Measurements from ENCODE around the gene KLF13. TPM values are rescaled to one million over a fixed set of nuclear protein-coding genes. Genes with fewer than 3 reads are reported as not detected.

The KLF13 gene
- total RNA-seq, 1 experiment from 2014 or later: 60.1 TPM

DNA sequence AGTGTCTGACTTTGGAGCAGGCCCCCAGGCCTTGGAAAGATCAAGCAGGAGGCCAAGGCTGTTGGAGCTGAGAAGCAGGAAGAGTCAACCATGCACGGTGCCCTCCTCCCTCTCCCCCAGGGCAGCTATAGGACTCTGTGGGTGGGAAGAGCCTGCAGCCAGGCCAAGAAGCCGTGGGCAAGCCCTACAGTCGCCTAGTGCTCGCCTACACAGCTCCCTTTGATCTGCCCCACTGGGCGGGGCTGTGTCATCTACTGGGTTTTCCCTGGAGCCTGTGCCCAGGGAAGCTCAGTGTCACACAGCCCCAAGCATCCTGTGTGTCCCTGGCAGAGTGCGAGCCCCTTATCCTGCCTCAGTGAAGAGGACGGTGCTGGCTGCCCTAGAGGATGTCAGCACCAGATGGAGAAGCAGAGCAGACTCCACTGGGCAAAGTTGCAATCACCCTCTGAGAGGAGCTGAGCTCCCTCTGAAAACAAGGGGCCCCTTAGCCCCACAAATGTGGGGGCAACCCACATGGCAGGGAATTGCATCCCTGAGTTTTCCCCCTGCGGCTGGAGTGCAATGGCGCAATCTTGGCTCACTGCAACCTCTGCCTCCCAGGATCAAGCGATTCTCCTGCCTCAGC, 72.2 kb downstream of the KLF13 start:
- ATAC-seq (peak; percentile 54), DNase-seq (ENCODE audit: low read depth, low spot score) (no peak)
- H3K4me3 ChIP-seq (replicated peaks in 1 of 2; ENCODE audit: low read depth in 1 of 2, low read length in 2 of 2): no peak overlapping the region; a peak in 1 of 4 replicates
- no peaks in the 10 kb centered on the region for H4K20me1 ChIP-seq (ENCODE audit: insufficient read depth)
- H3K9ac ChIP-seq (ENCODE audit: low read length): peak overlapping the region; percentile 2; the same call in 1 of the 2 replicates
- no peaks in the 10 kb centered on the region for H3K36me3 ChIP-seq (ENCODE audit: control insufficient read depth in 1 of 2, insufficient read depth in 2 of 2, low read length in 2 of 2)
- no peaks in the 10 kb centered on the region for H3K9me3 ChIP-seq (ENCODE audit: control insufficient read depth in 1 of 2, insufficient read depth in 1 of 2, low read depth in 1 of 2, low read length in 2 of 2)
- no peak overlapping the region for H2AFZ ChIP-seq (ENCODE audit: low read depth, low read length, poor library complexity, severe bottlenecking)
- no peaks in the 10 kb centered on the region for H3K27me3 ChIP-seq (ENCODE audit: insufficient read depth, low read length)
- peak overlapping the region; percentile 80 for H3K4me2 ChIP-seq (ENCODE audit: low read length)
- peaks cover 34 to 44% of the 10 kb centered on the region in 2 experiments for H3K4me1 ChIP-seq (ENCODE audit: control insufficient read depth in 1 of 2, insufficient read depth in 2 of 2, low read length in 2 of 2)
- H3K27ac ChIP-seq (ENCODE audit: low read depth, low read length): peak overlapping the region; percentile 46; the same call in 1 of the 2 replicates
- ChIA-PET POLR2A (no interaction called here), CTCF (interaction anchor here (1.3 to 1.4 kb wide), 2 partner anchors 36 to 90 kb away, joined by 4 to 7 read pairs; no protein-coding TSS in a partner anchor), RAD21 (ENCODE audit: low non-redundant PET in 1 of 2, low total read pairs in 2 of 2, uncharacterized antibody in 2 of 2, unreplicated experiment in 2 of 2) (no interaction called here)
- no TSS peak for BruUV-seq (replicated peaks)
- H3K9me2 ChIP-seq (ENCODE audit: insufficient read depth): no peaks in the 10 kb centered on the region
- no peaks in the 10 kb centered on the region for H3K79me2 ChIP-seq (ENCODE audit: insufficient read depth, low read length)
- intact Hi-C loops (cut with micrococcal nuclease): loop anchor here (5.0 kb wide), 1 partner anchor 71 kb away; the partner anchor contains the start of gene KLF13
- TF ChIP-seq ZNF274 (IDR thresholded peaks at IDR 0.05; ENCODE audit: low read depth, low read length) (no peak), ELF1 (IDR thresholded peaks at IDR 0.05; ENCODE audit: borderline replicate concordance, low read depth) (no peak), FOSL1 (IDR thresholded peaks at IDR 0.05; ENCODE audit: low read depth) (no peak), TCF7L2 (IDR thresholded peaks at IDR 0.05; ENCODE audit: borderline replicate concordance, extremely low read depth, insufficient read depth, insufficient read length) (peak; percentile 90), SIN3A (IDR thresholded peaks at IDR 0.05; ENCODE audit: low read depth) (no peak), EGR1 (IDR thresholded peaks at IDR 0.05; ENCODE audit: low read depth) (peak; percentile 36; the same call in 1 of the 2 replicates)

DNA sequence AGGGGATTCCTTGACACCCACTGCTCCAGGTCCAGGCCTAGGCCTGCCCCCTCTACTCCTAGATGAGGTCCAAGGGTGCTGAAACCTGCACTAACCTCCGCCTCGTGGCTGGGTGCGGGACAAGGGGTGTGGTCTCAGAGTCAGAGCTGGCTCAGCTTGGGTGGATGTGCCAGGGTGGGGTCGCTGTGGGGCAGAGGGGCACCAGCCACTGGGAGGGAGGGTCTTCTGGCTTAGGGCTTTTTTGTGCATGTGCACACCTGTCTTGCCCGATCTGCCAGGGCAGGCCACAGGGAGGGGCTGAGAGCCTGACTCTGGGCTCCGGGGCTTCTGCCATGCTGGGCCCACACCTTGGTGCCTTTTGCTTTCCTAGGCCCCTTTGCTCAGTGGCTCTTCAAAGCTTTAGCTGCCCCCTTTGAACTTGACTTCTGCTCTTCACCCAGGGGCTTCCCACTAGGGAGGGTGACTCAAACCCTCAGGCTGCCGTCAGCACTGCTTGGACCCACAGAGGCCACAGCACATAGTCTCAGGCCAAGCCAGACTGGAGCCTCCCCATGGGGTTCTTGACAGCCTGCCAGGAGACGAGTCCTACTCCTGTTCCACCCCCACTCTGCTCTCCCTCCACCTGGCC, 73.0 kb downstream of the KLF13 start:
- DNase-seq (ENCODE audit: low read depth, low spot score): no peak
- H3K4me2 ChIP-seq (ENCODE audit: low read length): peak overlapping the region; percentile 10; the same call in 1 of the 2 replicates
- H2AFZ ChIP-seq (ENCODE audit: low read depth, low read length, poor library complexity, severe bottlenecking): no peak overlapping the region
- ChIA-PET POLR2A (no interaction called here), CTCF (interaction anchor here (1.3 kb wide), 1 partner anchor 36 kb away, joined by 7 read pairs; no protein-coding TSS in a partner anchor), RAD21 (ENCODE audit: low non-redundant PET in 1 of 2, low total read pairs in 2 of 2, uncharacterized antibody in 2 of 2, unreplicated experiment in 2 of 2) (no interaction called here)
- H3K4me3 ChIP-seq (replicated peaks in 1 of 2; ENCODE audit: low read depth in 1 of 2, low read length in 2 of 2): no peak overlapping the region
- no peaks in the 10 kb centered on the region for H3K9me3 ChIP-seq (ENCODE audit: control insufficient read depth in 1 of 2, insufficient read depth in 1 of 2, low read depth in 1 of 2, low read length in 2 of 2)
- H3K79me2 ChIP-seq (ENCODE audit: insufficient read depth, low read length): no peaks in the 10 kb centered on the region
- BruUV-seq (replicated peaks): no TSS peak
- H3K36me3 ChIP-seq (ENCODE audit: control insufficient read depth in 1 of 2, insufficient read depth in 2 of 2, low read length in 2 of 2): no peaks in the 10 kb centered on the region
- H3K9me2 ChIP-seq (ENCODE audit: insufficient read depth): no peaks in the 10 kb centered on the region
- no peaks in the 10 kb centered on the region for H3K27me3 ChIP-seq (ENCODE audit: insufficient read depth, low read length)
- peaks cover 34 to 44% of the 10 kb centered on the region in 2 experiments for H3K4me1 ChIP-seq (ENCODE audit: control insufficient read depth in 1 of 2, insufficient read depth in 2 of 2, low read length in 2 of 2)
- no peak overlapping the region for H3K9ac ChIP-seq (ENCODE audit: low read length)
- no peak for ATAC-seq
- H4K20me1 ChIP-seq (ENCODE audit: insufficient read depth): no peaks in the 10 kb centered on the region
- intact Hi-C loops (cut with micrococcal nuclease): loop anchor here (5.0 kb wide), 1 partner anchor 72 kb away; the partner anchor contains the start of gene KLF13
- no peak overlapping the region for H3K27ac ChIP-seq (ENCODE audit: low read depth, low read length)
- TF ChIP-seq, protein P1, sequence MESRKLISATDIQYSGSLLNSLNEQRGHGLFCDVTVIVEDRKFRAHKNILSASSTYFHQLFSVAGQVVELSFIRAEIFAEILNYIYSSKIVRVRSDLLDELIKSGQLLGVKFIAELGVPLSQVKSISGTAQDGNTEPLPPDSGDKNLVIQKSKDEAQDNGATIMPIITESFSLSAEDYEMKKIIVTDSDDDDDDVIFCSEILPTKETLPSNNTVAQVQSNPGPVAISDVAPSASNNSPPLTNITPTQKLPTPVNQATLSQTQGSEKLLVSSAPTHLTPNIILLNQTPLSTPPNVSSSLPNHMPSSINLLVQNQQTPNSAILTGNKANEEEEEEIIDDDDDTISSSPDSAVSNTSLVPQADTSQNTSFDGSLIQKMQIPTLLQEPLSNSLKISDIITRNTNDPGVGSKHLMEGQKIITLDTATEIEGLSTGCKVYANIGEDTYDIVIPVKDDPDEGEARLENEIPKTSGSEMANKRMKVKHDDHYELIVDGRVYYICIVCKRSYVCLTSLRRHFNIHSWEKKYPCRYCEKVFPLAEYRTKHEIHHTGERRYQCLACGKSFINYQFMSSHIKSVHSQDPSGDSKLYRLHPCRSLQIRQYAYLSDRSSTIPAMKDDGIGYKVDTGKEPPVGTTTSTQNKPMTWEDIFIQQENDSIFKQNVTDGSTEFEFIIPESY (IDR thresholded peaks at IDR 0.05; ENCODE audit: extremely low read depth, insufficient replicate concordance, low read length): no peak
- no peak for TF ChIP-seq YY1 (IDR thresholded peaks at IDR 0.05; ENCODE audit: extremely low read depth, insufficient replicate concordance, low read depth, low read length)
- no peak for TF ChIP-seq EGR1 (IDR thresholded peaks at IDR 0.05; ENCODE audit: low read depth)
- TF ChIP-seq CBX3 (IDR thresholded peaks at IDR 0.05; ENCODE audit: low read depth): no peak
- TF ChIP-seq REST (IDR thresholded peaks at IDR 0.05; ENCODE audit: low read depth): no peak
- no peak for TF ChIP-seq JUND (IDR thresholded peaks at IDR 0.05)
- no peak for TF ChIP-seq TCF7L2 (IDR thresholded peaks at IDR 0.05; ENCODE audit: borderline replicate concordance, extremely low read depth, insufficient read depth, insufficient read length)
- no peak for TF ChIP-seq FOSL1 (IDR thresholded peaks at IDR 0.05; ENCODE audit: low read depth)
- TF ChIP-seq SP1 (IDR thresholded peaks at IDR 0.05; ENCODE audit: low read depth): no peak

Measured in HCT116 (cell line).